ENCODE measurements around the gene COPG2. TPM values are rescaled to one million over a fixed set of nuclear protein-coding genes. Genes with fewer than 3 reads are reported as not detected.

COPG2 gene
- total and polyA plus RNA-seq, 2 of the 8 experiments (the other 6 are each of a cell fraction or from before 2014, with no cell fraction given) = 50.3 to 53.1 TPM

DNA sequence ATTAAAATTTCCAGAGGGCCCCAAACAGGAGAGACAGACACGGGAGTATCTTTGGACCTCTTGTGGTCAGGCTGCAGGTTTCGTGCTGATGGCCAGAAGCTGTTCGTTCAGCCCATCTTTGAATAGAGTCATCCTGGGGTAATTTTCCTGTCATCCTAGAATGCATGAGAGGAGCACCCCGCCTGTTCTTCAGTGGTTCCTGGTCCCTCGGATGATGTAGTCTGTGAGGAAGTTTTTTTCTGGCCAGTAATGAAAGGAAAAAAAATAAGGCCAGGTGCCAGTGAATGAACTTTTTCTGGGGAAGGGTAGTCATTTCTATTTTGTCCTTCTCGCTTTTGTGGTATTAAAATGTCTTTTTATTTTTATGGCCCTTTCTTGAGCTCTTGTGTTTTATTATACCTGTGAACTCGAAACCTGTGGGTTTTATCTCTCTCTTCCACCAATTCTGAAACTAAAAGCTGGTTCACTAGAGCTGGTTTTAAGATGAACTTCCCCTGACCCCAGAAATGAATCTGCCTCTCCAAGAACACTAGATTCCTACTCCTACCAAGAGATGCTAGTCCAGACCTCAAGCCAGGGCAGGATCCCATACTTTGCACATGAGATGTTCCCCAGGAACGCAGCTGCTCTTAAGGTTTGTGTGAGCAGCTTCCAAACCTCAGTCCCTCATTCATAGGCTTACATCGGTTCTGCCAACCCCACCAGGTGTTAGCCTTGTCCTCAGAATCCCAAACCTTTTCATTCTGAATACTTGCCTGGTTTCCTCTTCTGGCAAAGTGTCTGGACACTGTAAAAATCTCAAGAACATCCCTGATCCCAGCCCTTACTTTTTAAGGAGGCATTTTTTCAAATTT, 192.0 kb downstream of the COPG2 start (continued):
- TF ChIP-seq, protein P1, sequence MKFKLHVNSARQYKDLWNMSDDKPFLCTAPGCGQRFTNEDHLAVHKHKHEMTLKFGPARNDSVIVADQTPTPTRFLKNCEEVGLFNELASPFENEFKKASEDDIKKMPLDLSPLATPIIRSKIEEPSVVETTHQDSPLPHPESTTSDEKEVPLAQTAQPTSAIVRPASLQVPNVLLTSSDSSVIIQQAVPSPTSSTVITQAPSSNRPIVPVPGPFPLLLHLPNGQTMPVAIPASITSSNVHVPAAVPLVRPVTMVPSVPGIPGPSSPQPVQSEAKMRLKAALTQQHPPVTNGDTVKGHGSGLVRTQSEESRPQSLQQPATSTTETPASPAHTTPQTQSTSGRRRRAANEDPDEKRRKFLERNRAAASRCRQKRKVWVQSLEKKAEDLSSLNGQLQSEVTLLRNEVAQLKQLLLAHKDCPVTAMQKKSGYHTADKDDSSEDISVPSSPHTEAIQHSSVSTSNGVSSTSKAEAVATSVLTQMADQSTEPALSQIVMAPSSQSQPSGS (IDR thresholded peaks at IDR 0.05; ENCODE audit: low read length) = no peak
- TF ChIP-seq JUND (IDR thresholded peaks at IDR 0.05; ENCODE audit: low read length) = no peak
- TF ChIP-seq CHD2 (IDR thresholded peaks at IDR 0.05; ENCODE audit: low read length) = no peak
- TF ChIP-seq TAF1 (IDR thresholded peaks at IDR 0.05; ENCODE audit: low read depth, low read length) = no peak
- TF ChIP-seq KDM5A (IDR thresholded peaks at IDR 0.05; ENCODE audit: low read length) = no peak
- TF ChIP-seq NRF1 (IDR thresholded peaks at IDR 0.05; ENCODE audit: low read depth, low read length) = no peak
- no peak for TF ChIP-seq RXRA (IDR thresholded peaks at IDR 0.05; ENCODE audit: insufficient read depth, low read depth, low read length)

Measured in H1 (cell line).